GM12878 (cell line): ENCODE measurements around the gene B3GAT1. TPM values are rescaled to one million over a fixed set of nuclear protein-coding genes. Genes with fewer than 3 reads are reported as not detected.

Experiments used
- ATAC-seq: fragments of 200-7000 bp; cut with Tn5 transposase; 3 replicates; pipeline ENCODE4 v1.9.1; 2020; ENCODE audit warnings: mild to moderate bottlenecking, moderate library complexity
- BruUV-seq: library from RNA; stranded (reverse); fragments of 400-500 nt; replicated peaks from 2 replicates; lab custom pipeline; 2021; lab: Mats Ljungman, UMichigan
- CTCF ChIA-PET: fragments of 300-600 bp; sonication (Branson Sonifier 250); formaldehyde crosslinking; extraction: SDS; loops from one replicate; lab custom pipeline; 2021; ENCODE audit warnings: inconsistent platforms; lab: Yijun Ruan, JAX
- POLR2A ChIA-PET: fragments of 350-600 bp; formaldehyde crosslinking; extraction: SDS; loops from one replicate; lab custom pipeline; 2021; ENCODE audit warnings: inconsistent platforms; lab: Charles Lee
- RAD21 ChIA-PET: fragments of 300-600 bp; sonication (Branson Sonifier 250); formaldehyde crosslinking; loops from one replicate; lab custom pipeline; 2023; ENCODE audit warnings: antibody characterized with exemption; ENCODE audit not compliant: unreplicated experiment; lab: Charles Lee
- SMC1A ChIA-PET: fragments of 300-600 bp; sonication (Branson Sonifier 250); formaldehyde crosslinking; loops from one replicate; lab custom pipeline; 2023; ENCODE audit not compliant: unreplicated experiment, uncharacterized antibody; lab: Charles Lee
- DNase-seq: peaks from one replicate; pipeline ENCODE4 v3.0.0-alpha.2; 2011; ENCODE audit warnings: low read depth, low spot score
- FAIRE-seq: peaks from 3 replicates; lab custom pipeline; 2011; peaks lifted over from hg19 to GRCh38; lab: Jason Lieb, UNC
- H2AFZ ChIP-seq: 2 replicates; pipeline ENCODE4 v1.6.0; 2011; ENCODE audit warnings: low read depth, low read length, control low read depth; ENCODE audit not compliant: control insufficient read depth
- H3K27ac ChIP-seq: 2 replicates; pipeline ENCODE4 v1.5.1; 2011; ENCODE audit warnings: control low read depth; ENCODE audit not compliant: control insufficient read depth, insufficient read depth
- H3K27me3 ChIP-seq, 2 experiments: replicated peaks in 1 of 2; 2 replicates each; pipeline versions ENCODE4 v1.6.0 to v1.6.1; 2011; ENCODE audit warnings: low read length in 1 of 2; ENCODE audit not compliant: control insufficient read depth in 2 of 2, insufficient read depth in 2 of 2
- H3K36me3 ChIP-seq, 2 experiments: 2 replicates each; pipeline ENCODE4 v1.5.1; 2011; ENCODE audit warnings: low read length in 1 of 2; ENCODE audit not compliant: control insufficient read depth in 2 of 2, insufficient read depth in 2 of 2
- H3K4me1 ChIP-seq: 2 replicates; pipeline ENCODE4 v1.6.1; 2011; ENCODE audit warnings: mild to moderate bottlenecking, low read length, moderate library complexity, mixed read lengths; ENCODE audit not compliant: control insufficient read depth, insufficient read depth
- H3K4me2 ChIP-seq: 2 replicates; pipeline ENCODE4 v1.6.0; 2011; ENCODE audit warnings: control low read depth; ENCODE audit not compliant: control insufficient read depth, insufficient read depth
- H3K4me3 ChIP-seq: fragments of 200-600 bp; sonication (generic); 2 replicates; pipeline ENCODE4 v1.5.1; 2016
- H3K79me2 ChIP-seq: 2 replicates; pipeline ENCODE4 v1.6.0; 2011; ENCODE audit warnings: low read length; ENCODE audit not compliant: control insufficient read depth, insufficient read depth
- H3K9ac ChIP-seq: 2 replicates; pipeline ENCODE4 v1.8.0; 2011; ENCODE audit warnings: low read length, control low read depth, mixed read lengths; ENCODE audit not compliant: control insufficient read depth, insufficient read depth
- H3K9me3 ChIP-seq: replicated peaks from 3 replicates; pipeline ENCODE4 v1.5.1; 2011; ENCODE audit warnings: mild to moderate bottlenecking, low read length; ENCODE audit not compliant: control insufficient read depth, insufficient read depth
- H4K20me1 ChIP-seq: 2 replicates; pipeline ENCODE4 v1.6.0; 2011; ENCODE audit not compliant: control insufficient read depth, insufficient read depth
- CREB1 ChIP-seq: IDR thresholded peaks from 2 replicates; pipeline ENCODE4 v1.6.1; 2012; ENCODE audit warnings: low read depth, mild to moderate bottlenecking, inconsistent platforms
- GABPA ChIP-seq: IDR thresholded peaks from 2 replicates; pipeline ENCODE4 v1.6.1; 2014; ENCODE audit warnings: antibody characterized with exemption, low read depth, mild to moderate bottlenecking, inconsistent platforms
- HDAC2 ChIP-seq: fragments of 200-600 bp; sonication (generic); IDR thresholded peaks from 2 replicates; pipeline ENCODE4 v1.6.1; 2017
- JUNB ChIP-seq: IDR thresholded peaks from 2 replicates; pipeline ENCODE4 v1.6.1; 2016; ENCODE audit warnings: antibody characterized with exemption, mild to moderate bottlenecking
- NBN ChIP-seq: fragments of 450-650 bp; IDR thresholded peaks from 2 replicates; pipeline ENCODE4 v1.6.1; 2016
- NR2C2 ChIP-seq: IDR thresholded peaks from 2 replicates; pipeline ENCODE4 v1.6.1; 2011; ENCODE audit warnings: borderline replicate concordance, low read depth; ENCODE audit not compliant: control insufficient read depth, insufficient read length
- PAX8 ChIP-seq: fragments of 450-650 bp; IDR thresholded peaks from 2 replicates; pipeline ENCODE4 v1.6.1; 2017; ENCODE audit warnings: mild to moderate bottlenecking, moderate library complexity
- POU2F2 ChIP-seq: IDR thresholded peaks from 3 replicates; pipeline ENCODE4 v1.6.1; 2011; ENCODE audit warnings: low read depth, mild to moderate bottlenecking, low read length, borderline replicate concordance
- SMAD5 ChIP-seq: IDR thresholded peaks from 2 replicates; pipeline ENCODE4 v1.6.1; 2016; ENCODE audit warnings: antibody characterized with exemption, low read depth
- SMC3 ChIP-seq: IDR thresholded peaks from 2 replicates; pipeline ENCODE4 v1.6.1; 2011; ENCODE audit warnings: low read length, improper control_type of control experiment, borderline replicate concordance
- TAF1 ChIP-seq: IDR thresholded peaks from 2 replicates; pipeline ENCODE4 v1.6.1; 2011; ENCODE audit warnings: mild to moderate bottlenecking, low read depth, low read length, borderline replicate concordance
- ZNF207 ChIP-seq: fragments of 450-650 bp; IDR thresholded peaks from 2 replicates; pipeline ENCODE4 v1.6.1; 2014; ENCODE audit warnings: antibody characterized with exemption, mild to moderate bottlenecking, borderline replicate concordance
- WGBS: methylation state at CpG from one replicate; pipeline ENCODE4 v1.1.6; 2016; ENCODE audit warnings: low lambda C conversion rate; ENCODE audit not compliant: insufficient replicate concordance, insufficient coverage; ENCODE audit errors: missing lambda C conversion rate; 5-methylcytosine and 5-hydroxymethylcytosine counted together
- in situ Hi-C: fragments of 300-500 bp; cut with MboI; formaldehyde crosslinking; loops from 9 replicates; pipeline ENCODE4 v1.14.3; 2018; ENCODE audit warnings: mixed read lengths
- intact Hi-C: fragments of 100-400 bp; cut with micrococcal nuclease; formaldehyde crosslinking; loops from one replicate; pipeline ENCODE4 v1.14.2; 2022; ENCODE audit not compliant: unreplicated experiment
- polyA plus RNA-seq, 11 experiments: library from polyadenylated mRNA; depleted of rRNA in 4 of 11; unstranded in 6 of 11; stranded (reverse) in 5 of 11; fragments of >200 nt; fragmentation: Nextera tagmentation in 4 of 11; fragmentation: Illumina TruSeq in 1 of 11; extraction: Ambion mirVana in 4 of 11; extraction: Trizol in 1 of 11; gene quantifications; 1 replicate in 1 of 11; 2 replicates in 10 of 11; pipeline versions ENCODE4 v1.2.1 to v1.2.3, GENCODE V29; 2011 to 2016; ENCODE audit warnings: inconsistent platforms in 2 of 11, missing spikeins in 2 of 11, low read depth in 1 of 11
- total RNA-seq, 4 experiments: library from RNA; depleted of rRNA in 3 of 4; stranded (reverse); fragments of >200 nt in 3 of 4; fragmentation: Illumina TruSeq in 1 of 4; extraction: Trizol in 1 of 4; gene quantifications; 2 replicates each; pipeline versions ENCODE4 v1.2.1 to v1.2.3, GENCODE V29; 2013 to 2021
- TF ChIP-seq, protein P1 (sequence below): fragments of 450-650 bp; IDR thresholded peaks from 2 replicates; pipeline ENCODE4 v1.6.1; 2017; ENCODE audit warnings: mild to moderate bottlenecking, moderate library complexity

The B3GAT1 gene
- total and polyA plus RNA-seq, 10 of the 15 experiments (the other 5 are each of a cell fraction or from before 2014, with no cell fraction given): 0.05 TPM; not detected in 9

GRCh38 chr11:134366254-134366653, 45.8 kb downstream of the B3GAT1 start:
- 28% methylated on average over 7 of the region's 7 CpGs for WGBS
- BruUV-seq: no TSS peak
- ChIA-PET CTCF (no interaction called here), POLR2A (no interaction called here), SMC1A (no interaction called here), RAD21 (no interaction called here)
- H2AFZ ChIP-seq: no peak overlapping the region
- TF ChIP-seq POU2F2 (no peak), HDAC2 (no peak), SMAD5 (no peak), GABPA (no peak), SMC3 (no peak), ZNF207 (no peak), JUNB (no peak), CREB1 (no peak)
- no peaks in the 10 kb centered on the region for H3K4me1 ChIP-seq
- peaks cover 0 to 1% of the 10 kb centered on the region in 2 experiments; a peak in 1 of 4 replicates for H3K27me3 ChIP-seq
- FAIRE-seq (no peak), ATAC-seq (no peak), DNase-seq (no peak)
- no peak overlapping the region for H3K4me3 ChIP-seq
- no peak overlapping the region for H3K9ac ChIP-seq
- no peaks in the 10 kb centered on the region for H3K9me3 ChIP-seq
- no peaks in the 10 kb centered on the region for H4K20me1 ChIP-seq
- intact Hi-C loops (no loop called here), in situ Hi-C loops (no loop called here)
- no peak overlapping the region for H3K27ac ChIP-seq
- no peak overlapping the region for H3K4me2 ChIP-seq
- H3K79me2 ChIP-seq: no peaks in the 10 kb centered on the region
- H3K36me3 ChIP-seq: no peaks in the 10 kb centered on the region

GRCh38 chr11:134365011-134365925, 46.8 kb downstream of the B3GAT1 start:
- ChIA-PET SMC1A (no interaction called here), POLR2A (no interaction called here)
- TF ChIP-seq, protein P1, sequence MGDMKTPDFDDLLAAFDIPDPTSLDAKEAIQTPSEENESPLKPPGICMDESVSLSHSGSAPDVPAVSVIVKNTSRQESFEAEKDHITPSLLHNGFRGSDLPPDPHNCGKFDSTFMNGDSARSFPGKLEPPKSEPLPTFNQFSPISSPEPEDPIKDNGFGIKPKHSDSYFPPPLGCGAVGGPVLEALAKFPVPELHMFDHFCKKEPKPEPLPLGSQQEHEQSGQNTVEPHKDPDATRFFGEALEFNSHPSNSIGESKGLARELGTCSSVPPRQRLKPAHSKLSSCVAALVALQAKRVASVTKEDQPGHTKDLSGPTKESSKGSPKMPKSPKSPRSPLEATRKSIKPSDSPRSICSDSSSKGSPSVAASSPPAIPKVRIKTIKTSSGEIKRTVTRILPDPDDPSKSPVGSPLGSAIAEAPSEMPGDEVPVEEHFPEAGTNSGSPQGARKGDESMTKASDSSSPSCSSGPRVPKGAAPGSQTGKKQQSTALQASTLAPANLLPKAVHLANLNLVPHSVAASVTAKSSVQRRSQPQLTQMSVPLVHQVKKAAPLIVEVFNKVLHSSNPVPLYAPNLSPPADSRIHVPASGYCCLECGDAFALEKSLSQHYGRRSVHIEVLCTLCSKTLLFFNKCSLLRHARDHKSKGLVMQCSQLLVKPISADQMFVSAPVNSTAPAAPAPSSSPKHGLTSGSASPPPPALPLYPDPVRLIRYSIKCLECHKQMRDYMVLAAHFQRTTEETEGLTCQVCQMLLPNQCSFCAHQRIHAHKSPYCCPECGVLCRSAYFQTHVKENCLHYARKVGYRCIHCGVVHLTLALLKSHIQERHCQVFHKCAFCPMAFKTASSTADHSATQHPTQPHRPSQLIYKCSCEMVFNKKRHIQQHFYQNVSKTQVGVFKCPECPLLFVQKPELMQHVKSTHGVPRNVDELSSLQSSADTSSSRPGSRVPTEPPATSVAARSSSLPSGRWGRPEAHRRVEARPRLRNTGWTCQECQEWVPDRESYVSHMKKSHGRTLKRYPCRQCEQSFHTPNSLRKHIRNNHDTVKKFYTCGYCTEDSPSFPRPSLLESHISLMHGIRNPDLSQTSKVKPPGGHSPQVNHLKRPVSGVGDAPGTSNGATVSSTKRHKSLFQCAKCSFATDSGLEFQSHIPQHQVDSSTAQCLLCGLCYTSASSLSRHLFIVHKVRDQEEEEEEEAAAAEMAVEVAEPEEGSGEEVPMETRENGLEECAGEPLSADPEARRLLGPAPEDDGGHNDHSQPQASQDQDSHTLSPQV: no peak
- no peak for TF ChIP-seq NBN
- TF ChIP-seq PAX8: no peak
- no peak for TF ChIP-seq TAF1
- TF ChIP-seq GABPA: no peak
- no peak for TF ChIP-seq NR2C2

More at GRCh38 chr11:134365011-134365925, 46.8 kb downstream of the B3GAT1 start:
- Histone ChIP-seq H3K4me1 (no peaks in the 10 kb centered on the region), H3K79me2 (no peaks in the 10 kb centered on the region), H3K4me3 (no peak overlapping the region), H4K20me1 (no peaks in the 10 kb centered on the region), H3K9me3 (no peaks in the 10 kb centered on the region), H3K27me3 (no peaks in the 10 kb centered on the region), H3K4me2 (no peak overlapping the region), H3K27ac (no peak overlapping the region), H2AFZ (no peak overlapping the region), H3K36me3 (no peaks in the 10 kb centered on the region), H3K9ac (no peak overlapping the region)
- no peak for DNase-seq
- no TSS peak for BruUV-seq
- no peak for FAIRE-seq
- intact Hi-C loops (no loop called here), in situ Hi-C loops (no loop called here)
- RAD21 ChIA-PET: no interaction called here
- ATAC-seq: no peak
- WGBS: 36% methylated on average over 21 of the region's 22 CpGs
- CTCF ChIA-PET: no interaction called here
